Ramos (cell line): ENCODE measurements around the gene PUM1.

Experiments
- in situ Hi-C: fragments of 300-500 bp; cut with MboI; formaldehyde crosslinking; loops from one replicate; pipeline ENCODE4 v1.14.3; 2022; ENCODE audit warnings: low sequenced_read_pairs; ENCODE audit not compliant: unreplicated experiment

The PUM1 gene

DNA sequence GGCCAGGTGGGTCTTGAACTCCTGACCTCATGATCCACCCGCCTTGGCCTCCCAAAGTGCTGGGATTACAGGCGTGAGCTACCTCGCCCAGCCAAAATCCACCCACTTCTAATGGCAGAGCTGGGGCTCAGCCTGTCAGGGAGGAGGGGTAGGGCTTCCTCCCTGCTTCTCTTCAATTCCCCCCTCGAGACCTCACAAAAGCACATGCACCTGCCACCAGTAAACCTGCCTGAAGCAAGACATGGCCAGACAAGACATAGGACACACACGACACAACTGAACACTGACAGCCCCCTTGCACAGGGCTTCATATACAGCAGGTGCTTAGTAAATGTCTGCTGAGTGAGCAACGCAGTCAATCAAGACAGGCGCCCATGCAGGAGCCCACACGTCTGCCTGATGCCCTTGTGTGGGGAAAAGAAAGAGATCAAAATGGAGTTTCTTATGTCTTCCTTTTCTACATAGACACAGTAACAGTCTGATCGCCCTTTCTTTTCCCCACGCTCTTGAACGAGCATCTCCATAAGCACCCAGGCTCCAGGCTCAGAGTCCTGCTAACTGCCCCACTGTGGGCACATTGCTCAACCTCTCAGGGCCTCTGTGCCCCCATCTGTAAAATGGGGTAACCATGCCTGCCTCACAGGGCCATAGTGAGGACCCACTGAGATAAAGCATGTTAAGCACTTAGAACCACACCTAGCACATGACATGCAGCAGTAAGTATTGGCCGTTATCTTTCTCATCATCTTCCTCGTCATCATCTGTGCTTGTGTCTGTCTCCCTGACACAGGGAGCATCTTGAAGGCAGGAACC lies 165.7 kb downstream of the PUM1 start:
- in situ Hi-C loops = no loop called here

GRCh38 chr1:30898031-30898815 lies 167.3 kb downstream of the PUM1 start:
- in situ Hi-C loops = no loop called here

DNA sequence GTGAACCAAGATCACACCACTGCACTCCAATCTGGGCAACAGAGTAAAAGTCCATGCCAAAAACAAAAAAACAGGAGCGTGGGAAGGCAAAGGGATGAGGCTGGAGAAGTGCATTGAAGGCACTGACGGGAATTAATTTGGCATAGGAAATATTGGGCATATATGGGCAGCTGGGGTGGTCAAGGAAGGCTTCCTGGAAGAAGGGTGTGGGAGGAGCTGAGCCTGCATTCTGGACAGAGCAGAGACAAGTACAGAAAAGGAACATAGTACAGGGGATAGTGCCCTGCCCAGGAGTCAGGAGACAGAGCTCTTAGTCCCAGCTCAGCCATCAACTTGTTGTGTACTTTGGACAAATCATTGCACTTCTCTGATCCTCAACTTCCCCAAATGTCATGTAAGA lies 168.6 kb downstream of the PUM1 start:
- in situ Hi-C loops = no loop called here

DNA sequence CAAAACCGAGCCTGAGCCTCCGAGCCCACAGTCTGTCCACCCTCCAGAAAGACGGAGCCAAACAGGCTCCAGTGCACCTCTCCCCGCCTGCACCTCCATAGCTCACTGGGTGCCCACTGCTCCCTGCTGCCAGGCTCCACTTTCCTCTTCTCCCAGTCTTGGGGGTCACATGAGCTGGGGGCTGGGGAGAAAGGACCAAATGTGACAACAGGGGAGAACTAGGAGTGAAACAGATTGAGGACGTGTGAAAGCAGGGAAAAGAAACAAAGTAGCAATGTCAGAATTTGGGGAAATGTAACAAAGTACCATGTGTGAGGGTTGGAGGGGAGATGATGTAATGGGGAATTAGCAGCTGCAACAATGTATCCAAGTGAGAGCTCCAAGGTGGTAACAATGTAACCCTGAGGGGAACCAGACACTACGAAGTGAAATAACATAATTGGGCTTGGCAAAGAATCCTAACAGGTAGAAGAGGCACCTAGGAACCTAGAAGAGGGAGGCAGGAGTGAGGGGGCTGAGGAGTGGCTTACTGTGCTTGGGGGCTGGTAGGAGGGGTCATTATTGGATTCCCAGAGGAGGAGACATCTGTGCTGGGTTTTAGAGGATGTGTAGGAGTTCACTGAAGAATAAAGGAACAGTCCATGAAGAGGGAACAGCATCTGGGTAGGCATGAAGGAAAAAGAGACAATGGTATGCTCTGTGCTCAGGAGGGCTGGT lies 169.4 kb downstream of the PUM1 start:
- in situ Hi-C loops = no loop called here

DNA sequence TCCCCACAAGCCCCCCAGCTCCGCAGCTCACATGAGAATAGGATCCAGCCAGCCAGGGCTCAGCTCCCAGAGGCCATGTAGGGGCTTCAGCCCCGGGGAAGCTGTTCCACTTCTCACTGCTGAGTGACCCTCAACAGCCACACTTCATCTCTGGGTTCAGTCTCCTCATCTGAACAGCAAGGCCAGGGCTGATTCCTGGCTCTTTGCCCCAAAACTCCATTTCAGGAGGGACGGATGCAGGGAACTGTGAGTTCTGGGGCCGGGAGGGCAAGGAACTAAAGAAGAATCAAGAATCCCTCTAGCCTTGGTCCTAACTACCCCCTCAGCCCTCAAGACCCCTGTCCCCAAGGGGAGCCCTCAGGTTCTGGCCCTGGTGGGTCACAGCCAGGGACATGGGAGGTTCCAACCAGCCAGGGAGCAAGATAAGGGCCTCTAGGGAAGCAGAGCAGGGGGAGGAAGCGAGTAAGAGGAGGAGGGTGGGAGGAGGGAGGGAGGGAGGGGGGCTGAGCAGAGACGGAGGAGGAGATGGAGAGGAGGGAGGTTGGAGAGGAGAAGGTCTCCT lies 170.1 kb downstream of the PUM1 start:
- in situ Hi-C loops = no loop called here

- in situ Hi-C loops = no loop called here
Observed at GRCh38 chr1:30894508-30894973, 171.0 kb downstream of the PUM1 start.

DNA sequence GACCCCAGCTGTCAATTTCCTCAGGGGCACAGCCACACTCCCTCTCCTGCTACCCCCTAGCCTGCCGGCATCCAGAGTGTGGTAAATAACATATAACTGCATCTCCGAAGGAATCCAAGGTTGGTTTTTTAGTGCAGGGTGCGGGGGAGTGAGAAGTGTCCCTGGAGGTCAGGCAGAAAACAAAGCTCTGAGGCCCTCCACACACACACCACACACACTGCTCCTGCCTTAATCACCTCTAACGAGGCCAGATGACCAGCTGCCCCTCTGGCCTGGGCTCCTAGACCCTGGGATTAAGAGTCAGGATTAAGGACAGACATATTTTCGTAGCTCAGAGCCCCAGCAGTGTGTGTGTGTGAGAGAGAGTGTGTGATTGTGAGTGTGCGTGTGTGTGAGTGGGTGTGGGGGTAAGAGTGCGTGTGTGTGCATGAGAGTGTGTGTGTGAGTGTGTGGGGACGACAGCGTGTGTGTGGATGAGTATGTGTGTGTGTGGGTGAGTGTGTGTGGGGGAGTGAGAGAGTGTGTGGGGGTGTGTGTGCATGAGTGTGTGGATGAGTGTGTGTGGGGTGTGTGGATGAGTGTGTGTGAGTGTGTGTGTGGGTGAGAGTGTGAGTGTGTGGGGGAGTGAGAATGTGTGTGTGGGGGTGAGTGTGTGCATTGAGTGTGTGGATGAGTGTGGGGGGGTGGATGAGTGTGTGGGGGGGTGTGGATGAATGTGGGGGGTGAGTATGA lies 171.6 kb downstream of the PUM1 start:
- in situ Hi-C loops = no loop called here

DNA sequence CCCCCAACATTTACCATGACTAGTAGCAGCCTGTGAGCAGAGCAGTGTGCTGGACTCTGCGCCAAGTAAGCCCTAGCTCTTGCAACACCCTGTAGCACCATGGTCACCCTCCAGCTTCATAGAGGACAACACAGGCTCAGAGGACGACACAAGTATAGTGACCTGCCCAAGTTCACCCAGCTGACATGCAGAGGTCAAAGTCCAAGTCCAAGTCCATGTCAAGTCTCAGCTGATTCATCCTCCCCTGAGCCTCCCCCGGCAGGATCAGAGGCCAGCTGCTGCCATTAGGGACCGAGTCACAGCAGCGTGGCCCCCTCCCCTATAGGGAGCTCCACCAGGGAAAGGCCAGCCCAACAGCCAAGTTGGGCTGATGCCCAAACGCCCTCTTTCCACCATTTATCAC lies 172.8 kb downstream of the PUM1 start:
- in situ Hi-C loops = no loop called here

- in situ Hi-C loops = no loop called here
Observed at GRCh38 chr1:30891227-30891552, 174.3 kb downstream of the PUM1 start.

GRCh38 chr1:30890502-30891226 lies 174.9 kb downstream of the PUM1 start:
- in situ Hi-C loops = no loop called here

GRCh38 chr1:30889511-30889910 lies 176.0 kb downstream of the PUM1 start:
- in situ Hi-C loops = no loop called here

DNA sequence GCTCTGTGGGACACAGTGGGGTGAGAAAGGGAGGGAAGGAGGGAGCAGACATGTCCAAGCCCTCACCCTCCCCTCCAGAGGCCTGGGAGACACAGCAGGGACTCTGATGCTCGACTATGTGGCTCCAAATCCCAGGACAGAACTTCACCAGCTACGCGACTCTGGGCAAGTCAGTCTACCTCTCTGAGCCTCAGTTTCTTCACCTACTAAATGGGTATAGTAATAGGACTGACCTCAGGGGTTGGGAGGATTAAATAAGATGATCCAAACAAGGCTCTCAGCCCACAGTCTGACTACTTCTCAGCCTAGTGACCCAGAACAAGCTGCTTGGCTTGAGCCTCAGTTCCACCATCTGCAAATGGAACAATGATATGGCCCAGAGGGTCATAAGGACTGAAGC lies 176.5 kb downstream of the PUM1 start:
- in situ Hi-C loops = no loop called here

DNA sequence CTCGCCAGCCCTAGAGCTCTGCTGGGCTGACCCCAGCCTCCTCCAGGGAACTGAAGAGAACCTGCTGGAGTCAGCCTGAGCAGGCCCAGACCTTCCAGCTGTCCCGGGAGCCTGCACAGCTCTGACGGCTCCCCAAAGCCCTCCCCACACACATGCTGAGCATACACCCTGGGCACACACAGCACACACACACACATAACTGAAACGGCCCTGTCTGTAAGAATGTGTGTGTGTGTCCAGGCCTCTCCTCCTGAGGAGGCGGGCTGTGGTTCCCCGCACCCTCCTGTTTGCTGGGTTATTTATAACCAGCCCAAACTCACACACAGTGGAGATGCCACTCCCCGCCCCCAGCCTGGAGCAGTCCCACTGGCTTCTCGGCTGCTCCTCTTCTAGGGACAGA lies 177.1 kb downstream of the PUM1 start:
- in situ Hi-C loops = no loop called here

DNA sequence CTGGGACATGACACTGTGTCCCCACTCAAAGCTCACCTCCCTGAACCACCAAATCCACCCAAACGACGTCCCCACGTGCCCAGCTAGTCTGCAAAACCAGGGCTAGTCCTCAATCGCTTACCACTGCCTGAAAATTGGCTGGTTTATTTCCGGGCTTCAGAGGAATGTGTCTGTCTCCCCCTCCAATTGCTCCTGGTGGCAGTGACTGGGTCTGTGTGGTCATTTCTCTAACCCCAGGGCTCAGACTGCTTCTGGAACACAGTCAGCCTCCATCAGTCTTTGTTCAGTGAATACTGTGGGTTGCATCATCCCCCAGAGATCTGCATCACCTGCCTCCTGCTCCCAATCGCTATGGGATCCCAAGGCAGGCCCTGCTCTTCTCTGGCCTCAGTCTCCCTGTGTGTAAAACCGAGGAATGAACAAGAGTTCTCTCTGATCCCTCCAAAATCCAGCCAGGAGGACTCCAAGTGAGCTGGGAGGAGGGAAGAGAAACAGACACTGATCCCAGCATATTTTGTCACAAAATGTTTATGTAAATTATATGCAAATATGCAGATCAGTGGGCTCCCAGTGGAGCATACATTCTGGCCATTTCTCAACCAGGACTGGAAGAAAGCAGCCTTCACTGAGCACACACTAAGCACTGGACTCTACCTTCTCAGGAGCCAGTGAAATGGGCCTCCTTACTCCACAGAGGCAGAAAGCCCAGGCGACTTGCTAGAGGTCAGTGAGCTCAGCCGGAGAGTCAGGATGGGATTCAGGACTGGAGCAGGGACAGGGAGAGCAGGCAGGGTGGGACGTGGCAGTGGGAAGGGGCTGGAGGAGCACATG lies 177.8 kb downstream of the PUM1 start:
- in situ Hi-C loops = no loop called here

DNA sequence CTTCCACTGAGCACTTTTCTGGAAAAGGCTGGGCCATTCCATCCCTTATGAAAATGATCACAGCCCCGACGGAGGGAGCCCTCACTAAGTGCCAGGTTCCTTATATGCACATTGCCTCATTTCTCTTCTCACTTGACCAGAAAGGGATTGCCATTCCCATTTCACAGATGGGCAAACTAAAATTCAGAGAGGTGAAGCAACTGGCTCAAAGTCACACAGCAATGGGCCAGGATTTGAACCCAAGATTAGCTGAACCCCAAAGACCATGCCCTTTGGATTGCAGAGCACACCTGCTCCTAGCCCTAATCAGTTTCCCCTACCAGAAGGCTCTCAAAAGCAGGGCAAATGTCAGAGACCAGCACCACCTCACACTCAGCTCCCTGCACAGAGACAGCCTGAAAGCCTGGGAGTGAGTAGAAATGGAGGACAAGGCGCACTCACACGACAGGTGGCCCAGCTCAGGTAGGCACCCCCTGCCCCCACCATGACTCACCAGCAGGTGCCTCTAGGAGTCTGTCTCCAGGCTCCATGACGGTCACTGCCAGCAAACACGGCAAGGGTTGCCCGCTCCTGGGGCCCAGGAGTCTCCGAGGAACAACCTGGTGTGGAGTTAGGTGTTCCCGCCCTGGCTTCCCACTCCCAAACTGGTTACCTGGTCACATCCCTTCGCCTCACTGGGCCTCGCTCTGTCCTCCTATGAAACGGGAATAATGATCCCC lies 178.6 kb downstream of the PUM1 start:
- in situ Hi-C loops = no loop called here

DNA sequence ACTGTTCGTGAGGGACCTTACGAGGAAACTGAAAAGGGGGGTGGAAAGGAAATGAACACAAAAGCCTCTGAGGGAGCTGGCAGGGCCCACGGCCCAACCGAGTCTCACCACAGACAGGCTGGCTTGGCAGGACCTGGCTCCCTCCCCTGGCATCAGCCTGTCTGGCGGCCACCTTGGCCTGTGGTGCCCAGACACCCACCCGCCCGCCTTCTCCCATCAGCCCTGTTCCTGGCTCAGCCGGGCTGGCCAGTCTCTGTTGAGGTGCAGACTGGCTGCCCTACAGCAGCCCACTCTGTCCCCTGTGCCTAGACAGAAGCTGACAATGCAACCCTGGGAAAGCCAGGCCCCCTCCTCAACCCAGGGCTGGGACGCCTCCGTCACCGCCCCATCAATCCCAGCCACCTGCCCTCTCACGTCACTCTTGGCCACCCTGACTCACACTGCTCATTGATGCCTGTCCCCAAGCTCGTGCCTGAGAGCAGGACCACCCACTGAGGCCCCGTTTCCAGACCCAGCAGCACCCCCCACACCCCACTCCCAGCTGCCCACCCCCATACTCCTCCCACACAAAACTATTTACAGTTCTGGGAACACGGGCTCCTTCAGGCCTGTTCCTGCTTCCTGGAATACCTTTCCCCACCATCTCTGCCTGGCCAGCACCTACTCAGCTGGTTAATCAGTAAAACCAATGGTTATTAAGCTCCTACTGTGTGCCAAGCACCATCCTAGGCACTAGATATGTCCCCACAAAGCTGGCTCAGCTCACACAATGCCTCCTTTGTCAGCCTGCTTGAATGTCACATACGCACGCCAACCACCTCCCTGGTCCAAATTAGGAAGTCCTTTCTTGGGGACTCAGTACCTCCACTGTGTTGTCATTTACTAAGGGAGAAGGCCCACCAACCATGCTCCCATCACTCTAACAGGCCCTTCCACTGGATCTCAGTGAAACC lies 179.7 kb downstream of the PUM1 start:
- in situ Hi-C loops = no loop called here

DNA sequence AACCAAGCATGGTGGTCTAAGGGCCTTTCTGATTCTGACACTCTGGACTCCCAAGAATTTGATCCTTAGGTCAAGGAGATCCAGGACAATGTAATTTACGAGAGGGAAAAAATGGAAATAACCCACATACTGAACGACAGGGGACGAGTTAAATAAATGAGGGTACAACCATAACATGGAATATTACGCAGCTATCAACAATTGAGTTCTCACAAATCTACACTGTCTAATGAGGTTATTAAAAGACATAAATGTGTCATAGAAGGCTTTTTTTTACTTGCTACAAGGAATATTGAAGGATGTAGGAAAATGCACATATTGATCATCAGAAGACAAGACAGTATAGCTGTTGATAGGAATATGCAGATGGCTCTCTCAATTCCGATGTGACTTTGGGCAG lies 180.8 kb downstream of the PUM1 start:
- in situ Hi-C loops = no loop called here
